Liver (tissue), 3 donors: ENCODE measurements around the gene SENP1.

Source experiments
- CTCF ChIP-seq: fragments of 150-350 bp; IDR thresholded peaks from 2 replicates; pipeline ENCODE4 v1.5.1; 2017; ENCODE audit warnings: improper control_type of control experiment, low read depth, low read length; ENCODE audit not compliant: missing input control
- JUND ChIP-seq, 2 donors: IDR thresholded peaks; 2 replicates each; pipeline ENCODE4 v1.6.1; 2016; ENCODE audit warnings: antibody characterized with exemption in 2 of 2
- MAX ChIP-seq: IDR thresholded peaks from 2 replicates; pipeline ENCODE4 v1.6.1; 2016; ENCODE audit warnings: antibody characterized with exemption
- NR2F2 ChIP-seq: IDR thresholded peaks from 2 replicates; pipeline ENCODE4 v1.6.1; 2016; ENCODE audit warnings: antibody characterized with exemption
- TAF1 ChIP-seq: conservative IDR thresholded peaks from 2 replicates; pipeline ENCODE4 v1.6.1; 2016; ENCODE audit warnings: antibody characterized with exemption, mild to moderate bottlenecking
- donor health status: healthy.
- donor health status: healthy.

DNA sequence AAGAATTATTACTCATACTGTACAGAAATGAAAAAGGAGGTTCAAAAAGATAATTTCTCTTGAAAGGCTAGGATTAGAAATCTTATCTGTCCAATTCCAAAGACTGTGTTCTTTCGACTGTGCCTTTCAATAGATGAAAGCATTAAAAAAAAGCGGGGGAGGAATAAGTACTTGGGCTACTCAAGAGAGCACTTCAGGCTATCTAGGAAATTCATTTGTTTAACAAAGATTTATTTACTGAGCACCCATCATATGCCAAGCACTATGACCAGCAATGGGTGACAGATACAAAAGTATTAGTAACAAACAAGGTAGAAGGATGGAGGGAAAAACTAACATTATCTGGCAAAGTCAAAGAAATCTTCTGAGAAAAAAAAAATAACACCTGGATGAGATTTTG lies 37.4 kb downstream of the SENP1 start:
- TF ChIP-seq TAF1 (no peak), CTCF (no peak), MAX (no peak), NR2F2 (no peak), JUND (IDR thresholded peaks at IDR 0.05) (no peak)
